ENCODE results near the gene IGF2BP3. TPM values are rescaled to one million over a fixed set of nuclear protein-coding genes. Genes with fewer than 3 reads are reported as not detected.
"Not testable (repeated sequence)": the region's sequence is repeated elsewhere in the genome, so short reads cannot be mapped to it uniquely, and the experiment has no call there.

IGF2BP3 gene
- total and polyA plus RNA-seq, 5 donors from 2014 or later: 1.7 TPM; not detected in 4

GRCh38 chr7:23331132-23331531 is 139.2 kb downstream of the IGF2BP3 start:
- ATAC-seq (ENCODE audit: low read depth in 2 of 2) (no peak), DNase-seq (no peak)
- no peak overlapping the region for H3K27ac ChIP-seq (ENCODE audit: insufficient read depth, low read length, poor library complexity, severe bottlenecking)
- no peaks in the 10 kb centered on the region for H3K9me3 ChIP-seq (ENCODE audit: control insufficient read depth in 2 of 2, low read length in 2 of 2)
- no peaks in the 10 kb centered on the region for H3K4me1 ChIP-seq (ENCODE audit: control insufficient read depth, insufficient read depth, low read length, poor library complexity, severe bottlenecking)
- Mint-ChIP-seq H3K9me3 (peaks cover 0 to 2% (median 0%) of the 10 kb centered on the region in 7 donors), H3K27ac (no peak overlapping the region), H3K4me1 (no peaks in the 10 kb centered on the region), H3K27me3 (peaks cover 6% of the 10 kb centered on the region), H3K36me3 (no peaks in the 10 kb centered on the region), H3K4me3 (no peak overlapping the region)
- no peaks in the 10 kb centered on the region for H3K36me3 ChIP-seq (ENCODE audit: control insufficient read depth, insufficient read depth, low read length)
- H3K27me3 ChIP-seq (ENCODE audit: control insufficient read depth, insufficient read depth, low read length): no peaks in the 10 kb centered on the region
- no peak overlapping the region for H3K4me3 ChIP-seq (ENCODE audit: low read depth, low read length)

- Mint-ChIP-seq H3K36me3 (peaks cover 2% of the 10 kb centered on the region), H3K4me3 (no peak overlapping the region), H3K4me1 (peaks cover 0 to 5% (median 0%) of the 10 kb centered on the region in 4 donors), H3K9me3 (no peaks in the 10 kb centered on the region), H3K27me3 (peaks cover 5% of the 10 kb centered on the region), H3K27ac (no peak overlapping the region)
- ATAC-seq (ENCODE audit: low read depth in 2 of 2) (no peak), DNase-seq (no peak)
- H3K9me3 ChIP-seq (ENCODE audit: control insufficient read depth in 2 of 2, low read length in 2 of 2): no peaks in the 10 kb centered on the region
- peaks cover 3% of the 10 kb centered on the region for H3K27me3 ChIP-seq (ENCODE audit: control insufficient read depth, insufficient read depth, low read length)
- H3K4me3 ChIP-seq (ENCODE audit: low read depth, low read length): no peak overlapping the region
- H3K27ac ChIP-seq (ENCODE audit: insufficient read depth, low read length, poor library complexity, severe bottlenecking): no peak overlapping the region
- no peaks in the 10 kb centered on the region for H3K36me3 ChIP-seq (ENCODE audit: control insufficient read depth, insufficient read depth, low read length)
- H3K4me1 ChIP-seq (ENCODE audit: control insufficient read depth, insufficient read depth, low read length, poor library complexity, severe bottlenecking): no peaks in the 10 kb centered on the region
Observed at GRCh38 chr7:23315366-23315765, 154.9 kb downstream of the IGF2BP3 start.

- H3K27me3 ChIP-seq (ENCODE audit: control insufficient read depth, insufficient read depth, low read length); H3K27ac ChIP-seq (ENCODE audit: insufficient read depth, low read length, poor library complexity, severe bottlenecking); H3K4me1 ChIP-seq (ENCODE audit: control insufficient read depth, insufficient read depth, low read length, poor library complexity, severe bottlenecking); H3K27me3 Mint-ChIP-seq; H3K4me3 ChIP-seq (ENCODE audit: low read depth, low read length); H3K9me3 Mint-ChIP-seq; ATAC-seq (ENCODE audit: low read depth in 2 of 2); H3K4me3 Mint-ChIP-seq; DNase-seq; H3K9me3 ChIP-seq (ENCODE audit: control insufficient read depth in 2 of 2, low read length in 2 of 2): not testable (repeated sequence)
- H3K36me3 ChIP-seq (ENCODE audit: control insufficient read depth, insufficient read depth, low read length): peaks cover 29% of the 10 kb centered on the region
- peaks cover 0 to 11% (median 6%) of the 10 kb centered on the region in 4 donors for H3K4me1 Mint-ChIP-seq
- peak overlapping the region in 1 of 3 donors; percentile 38 for H3K27ac Mint-ChIP-seq
- H3K36me3 Mint-ChIP-seq: peaks cover 18% of the 10 kb centered on the region
Observed at GRCh38 chr7:23312141-23312540, 158.2 kb downstream of the IGF2BP3 start.

GRCh38 chr7:23308754-23309153 is 161.5 kb downstream of the IGF2BP3 start:
- Mint-ChIP-seq H3K9me3 (peaks cover 0 to 2% (median 0%) of the 10 kb centered on the region in 7 donors), H3K27me3 (no peaks in the 10 kb centered on the region), H3K4me3 (no peak overlapping the region), H3K4me1 (peaks cover 23 to 40% (median 28%) of the 10 kb centered on the region in 4 donors), H3K27ac (peak overlapping the region in 1 of 3 donors; percentile 55), H3K36me3 (peaks cover 27% of the 10 kb centered on the region)
- Histone ChIP-seq H3K27ac (ENCODE audit: insufficient read depth, low read length, poor library complexity, severe bottlenecking) (no peak overlapping the region), H3K4me3 (ENCODE audit: low read depth, low read length) (no peak overlapping the region), H3K27me3 (ENCODE audit: control insufficient read depth, insufficient read depth, low read length) (no peaks in the 10 kb centered on the region), H3K4me1 (ENCODE audit: control insufficient read depth, insufficient read depth, low read length, poor library complexity, severe bottlenecking) (peaks cover 10% of the 10 kb centered on the region), H3K9me3 (ENCODE audit: control insufficient read depth in 2 of 2, low read length in 2 of 2) (no peaks in the 10 kb centered on the region), H3K36me3 (ENCODE audit: control insufficient read depth, insufficient read depth, low read length) (peaks cover 38% of the 10 kb centered on the region)
- ATAC-seq (ENCODE audit: low read depth in 2 of 2) (no peak), DNase-seq (no peak)

- ATAC-seq (ENCODE audit: low read depth in 2 of 2): no peak
- Histone ChIP-seq H3K4me1 (ENCODE audit: control insufficient read depth, insufficient read depth, low read length, poor library complexity, severe bottlenecking) (peaks cover 14% of the 10 kb centered on the region), H3K27me3 (ENCODE audit: control insufficient read depth, insufficient read depth, low read length) (no peaks in the 10 kb centered on the region), H3K4me3 (ENCODE audit: low read depth, low read length) (no peak overlapping the region), H3K27ac (ENCODE audit: insufficient read depth, low read length, poor library complexity, severe bottlenecking) (no peak overlapping the region), H3K9me3 (ENCODE audit: control insufficient read depth in 2 of 2, low read length in 2 of 2) (no peaks in the 10 kb centered on the region), H3K36me3 (ENCODE audit: control insufficient read depth, insufficient read depth, low read length) (peaks cover 45% of the 10 kb centered on the region)
- Mint-ChIP-seq H3K27ac (peak overlapping the region in 2 of 3 donors; percentile 39 to 57), H3K36me3 (peaks cover 38% of the 10 kb centered on the region), H3K4me1 (peaks cover 36 to 54% (median 38%) of the 10 kb centered on the region in 4 donors), H3K27me3 (no peaks in the 10 kb centered on the region), H3K9me3 (peaks cover 0 to 2% (median 0%) of the 10 kb centered on the region in 7 donors), H3K4me3 (no peak overlapping the region)
- DNase-seq: no peak
Observed at GRCh38 chr7:23306936-23307521, 163.3 kb downstream of the IGF2BP3 start.

- Mint-ChIP-seq H3K9me3 (peaks cover 0 to 1% (median 0%) of the 10 kb centered on the region in 7 donors), H3K4me3 (peak overlapping the region; percentile 84 to 97 (median 94)), H3K27me3 (peaks cover 10% of the 10 kb centered on the region), H3K27ac (peak overlapping the region; percentile 97 to 99 (median 97)), H3K4me1 (peaks cover 24 to 58% (median 41%) of the 10 kb centered on the region in 4 donors), H3K36me3 (peaks cover 26% of the 10 kb centered on the region)
- no peaks in the 10 kb centered on the region for H3K9me3 ChIP-seq (ENCODE audit: control insufficient read depth in 2 of 2, low read length in 2 of 2)
- ATAC-seq (ENCODE audit: low read depth in 2 of 2) (no peak), DNase-seq (no peak)
- H3K4me3 ChIP-seq (ENCODE audit: low read depth, low read length): peak overlapping the region; percentile 90
- H3K4me1 ChIP-seq (ENCODE audit: control insufficient read depth, insufficient read depth, low read length, poor library complexity, severe bottlenecking): peaks cover 44% of the 10 kb centered on the region
- H3K27me3 ChIP-seq (ENCODE audit: control insufficient read depth, insufficient read depth, low read length): no peaks in the 10 kb centered on the region
- H3K27ac ChIP-seq (ENCODE audit: insufficient read depth, low read length, poor library complexity, severe bottlenecking): peak overlapping the region; percentile 81
- peaks cover 10% of the 10 kb centered on the region for H3K36me3 ChIP-seq (ENCODE audit: control insufficient read depth, insufficient read depth, low read length)
Observed at GRCh38 chr7:23299770-23300300, 170.5 kb downstream of the IGF2BP3 start.

- Mint-ChIP-seq H3K4me1 (peaks cover 17 to 51% (median 34%) of the 10 kb centered on the region in 4 donors), H3K27me3 (peaks cover 11% of the 10 kb centered on the region), H3K36me3 (peaks cover 22% of the 10 kb centered on the region), H3K27ac (peak within 1 kb of the TSS; percentile 97 to 99 (median 97)), H3K4me3 (peak within 1 kb of the TSS; percentile 84 to 97 (median 94)), H3K9me3 (peaks cover 0 to 1% (median 0%) of the 10 kb centered on the region in 7 donors)
- peak within 1 kb of the TSS; percentile 90 for H3K4me3 ChIP-seq (ENCODE audit: low read depth, low read length)
- peak within 1 kb of the TSS; percentile 81 for H3K27ac ChIP-seq (ENCODE audit: insufficient read depth, low read length, poor library complexity, severe bottlenecking)
- ATAC-seq (ENCODE audit: low read depth in 2 of 2) (peak; percentile 100), DNase-seq (peak; percentile 92 to 99 (median 94))
- H3K27me3 ChIP-seq (ENCODE audit: control insufficient read depth, insufficient read depth, low read length): no peaks in the 10 kb centered on the region
- peaks cover 38% of the 10 kb centered on the region for H3K4me1 ChIP-seq (ENCODE audit: control insufficient read depth, insufficient read depth, low read length, poor library complexity, severe bottlenecking)
- H3K9me3 ChIP-seq (ENCODE audit: control insufficient read depth in 2 of 2, low read length in 2 of 2): no peaks in the 10 kb centered on the region
- peaks cover 8% of the 10 kb centered on the region for H3K36me3 ChIP-seq (ENCODE audit: control insufficient read depth, insufficient read depth, low read length)
Observed at GRCh38 chr7:23298885-23299769, 171.2 kb downstream of the IGF2BP3 start, which contains the start of gene MALSU1. TSS of gene MALSU1 (plus strand) at chr7:23299339. CDS start at chr7:23299353, 14 bp downstream.
